Activated CD8-positive, alpha-beta T cell treated with anti-CD3 and anti-CD28 coated beads, Interleukin-2, amount 10 ng/mL, durations not matched to agents 7 days and 5 days (primary cell): ENCODE data around the gene CACNB1. TPM values are rescaled to one million over a fixed set of nuclear protein-coding genes. Genes with fewer than 3 reads are reported as not detected.
"Not testable (repeated sequence)": the region's sequence is repeated elsewhere in the genome, so short reads cannot be mapped to it uniquely, and the experiment has no call there.

Source experiments
- ATAC-seq: fragments of 150-1000 bp; cut with Tn5 transposase; one replicate; pipeline ENCODE4 v1.10.0; 2021; ENCODE audit warnings: moderate library complexity
- CTCF ChIA-PET: fragments of 350-600 bp; sonication (Branson Sonifier 250); formaldehyde crosslinking; loops from one replicate; lab custom pipeline; 2021; ENCODE audit warnings: antibody characterized with exemption; lab: Charles Lee
- POLR2A ChIA-PET: fragments of 350-600 bp; sonication (Branson Sonifier 250); formaldehyde crosslinking; loops from one replicate; lab custom pipeline; 2021; ENCODE audit warnings: antibody characterized with exemption; lab: Charles Lee
- DNase-seq: peaks from one replicate; pipeline ENCODE4 v3.0.0-alpha.2; 2020
- H3K27ac Mint-ChIP-seq: one replicate; pipeline ENCODE4 v1.8.0; 2021; ENCODE audit warnings: mild to moderate bottlenecking, mixed read lengths
- H3K27me3 Mint-ChIP-seq: one replicate; pipeline ENCODE4 v1.8.0; 2021; ENCODE audit warnings: low read depth, mixed read lengths
- H3K36me3 Mint-ChIP-seq: one replicate; pipeline ENCODE4 v1.8.0; 2021; ENCODE audit warnings: low read depth, mixed read lengths
- H3K4me1 Mint-ChIP-seq: one replicate; pipeline ENCODE4 v1.8.0; 2021; ENCODE audit warnings: low read depth, mixed read lengths
- H3K4me3 Mint-ChIP-seq: one replicate; pipeline ENCODE4 v1.8.0; 2021; ENCODE audit warnings: mild to moderate bottlenecking, mixed read lengths
- H3K9me3 Mint-ChIP-seq: one replicate; pipeline ENCODE4 v1.8.0; 2022; ENCODE audit warnings: mixed read lengths; ENCODE audit not compliant: insufficient read depth
- total RNA-seq, 2 experiments: library from RNA; stranded (reverse); gene quantifications; one replicate each; pipeline ENCODE4 v1.2.3, GENCODE V29; 2021

CACNB1 gene
- total RNA-seq, 2 experiments from 2014 or later: 22.1 to 23.2 TPM

GRCh38 chr17:39173080-39173479 lies 24.4 kb downstream of the CACNB1 start:
- H3K27ac Mint-ChIP-seq: peak overlapping the region; percentile 63

GRCh38 chr17:39171933-39172332 lies 25.5 kb downstream of the CACNB1 start:
- DNase-seq (no peak), ATAC-seq (no peak)
- Mint-ChIP-seq H3K4me3 (no peak overlapping the region), H3K9me3 (peaks cover 4% of the 10 kb centered on the region), H3K27ac (no peak overlapping the region), H3K36me3 (peaks cover 18% of the 10 kb centered on the region), H3K4me1 (peaks cover 55% of the 10 kb centered on the region), H3K27me3 (peaks cover 8% of the 10 kb centered on the region)
- CTCF ChIA-PET: interaction anchor here (0.6 to 9.8 kb wide), 6 partner anchors 7 to 189 kb away, joined by 3 to 188 read pairs (median 6); partner anchors contain the start of gene ARL5C
- POLR2A ChIA-PET: no interaction called here

More at GRCh38 chr17:39173080-39173479, 24.4 kb downstream of the CACNB1 start:
- peaks cover 4% of the 10 kb centered on the region for H3K9me3 Mint-ChIP-seq
- CTCF ChIA-PET: interaction anchor here (0.8 to 9.8 kb wide), 7 partner anchors 9 to 191 kb away, joined by 3 to 188 read pairs (median 50); partner anchors contain the start of genes ARL5C, CACNB1, PLXDC1 and RPL19
- ATAC-seq (no peak), DNase-seq (no peak)
- POLR2A ChIA-PET: interaction anchor here (0.6 to 2.3 kb wide), 5 partner anchors 8 to 146 kb away, joined by 3 to 6 read pairs (median 3); partner anchors contain the start of gene RPL19
- H3K27me3 Mint-ChIP-seq: peaks cover 8% of the 10 kb centered on the region
- H3K36me3 Mint-ChIP-seq: peaks cover 29% of the 10 kb centered on the region
- peaks cover 45% of the 10 kb centered on the region for H3K4me1 Mint-ChIP-seq
- H3K4me3 Mint-ChIP-seq: no peak overlapping the region

GRCh38 chr17:39170558-39170957 lies 26.9 kb downstream of the CACNB1 start:
- Mint-ChIP-seq H3K27ac (no peak overlapping the region), H3K27me3 (peaks cover 17% of the 10 kb centered on the region), H3K9me3 (peaks cover 4% of the 10 kb centered on the region), H3K4me1 (peaks cover 66% of the 10 kb centered on the region), H3K36me3 (peaks cover 10% of the 10 kb centered on the region), H3K4me3 (no peak overlapping the region)
- ChIA-PET POLR2A (interaction anchor here (1.6 kb wide), 1 partner anchor 29 kb away, joined by 5 read pairs; the partner anchor contains the start of gene RPL19), CTCF (interaction anchor here (0.9 to 9.0 kb wide), 4 partner anchors 18 to 187 kb away, joined by 3 to 144 read pairs (median 50); partner anchors contain the start of gene PLXDC1)
- DNase-seq (no peak), ATAC-seq (no peak)

GRCh38 chr17:39170109-39170508 lies 27.4 kb downstream of the CACNB1 start:
- ChIA-PET CTCF (interaction anchor here (0.9 to 9.0 kb wide), 4 partner anchors 17 to 187 kb away, joined by 3 to 144 read pairs (median 50); partner anchors contain the start of gene PLXDC1), POLR2A (interaction anchor here (1.6 kb wide), 1 partner anchor 30 kb away, joined by 5 read pairs; the partner anchor contains the start of gene RPL19)
- Mint-ChIP-seq H3K27ac (no peak overlapping the region), H3K4me3 (no peak overlapping the region), H3K36me3 (peaks cover 7% of the 10 kb centered on the region), H3K4me1 (peaks cover 66% of the 10 kb centered on the region), H3K27me3 (peaks cover 17% of the 10 kb centered on the region), H3K9me3 (peaks cover 4% of the 10 kb centered on the region)
- ATAC-seq (no peak), DNase-seq (no peak)

- Mint-ChIP-seq H3K27ac (no peak overlapping the region), H3K27me3 (peaks cover 17% of the 10 kb centered on the region), H3K4me3 (no peak overlapping the region), H3K4me1 (peaks cover 66% of the 10 kb centered on the region), H3K9me3 (peaks cover 4% of the 10 kb centered on the region), H3K36me3 (peaks cover 5% of the 10 kb centered on the region)
- POLR2A ChIA-PET: interaction anchor here (1.1 to 1.6 kb wide), 2 partner anchors 16 to 30 kb away, joined by 3 to 5 read pairs; partner anchors contain the start of gene RPL19
- DNase-seq: no peak
- no peak for ATAC-seq
- CTCF ChIA-PET: interaction anchor here (0.9 to 9.0 kb wide), 5 partner anchors 17 to 186 kb away, joined by 3 to 144 read pairs (median 7); partner anchors contain the start of gene PLXDC1
Observed at GRCh38 chr17:39169518-39169917, 28.0 kb downstream of the CACNB1 start.

GRCh38 chr17:39169101-39169500 lies 28.4 kb downstream of the CACNB1 start:
- POLR2A ChIA-PET: interaction anchor here (1.1 to 1.6 kb wide), 2 partner anchors 16 to 31 kb away, joined by 3 to 5 read pairs; partner anchors contain the start of gene RPL19
- peaks cover 17% of the 10 kb centered on the region for H3K27me3 Mint-ChIP-seq
- no peak overlapping the region for H3K27ac Mint-ChIP-seq
- CTCF ChIA-PET: interaction anchor here (1.1 to 9.0 kb wide), 4 partner anchors 16 to 186 kb away, joined by 3 to 144 read pairs (median 50); partner anchors contain the start of gene PLXDC1
- ATAC-seq (no peak), DNase-seq (no peak)
- H3K36me3 Mint-ChIP-seq: peaks cover 5% of the 10 kb centered on the region
- peaks cover 4% of the 10 kb centered on the region for H3K9me3 Mint-ChIP-seq
- peaks cover 67% of the 10 kb centered on the region for H3K4me1 Mint-ChIP-seq
- no peak overlapping the region for H3K4me3 Mint-ChIP-seq

GRCh38 chr17:39168503-39168902 lies 29.0 kb downstream of the CACNB1 start:
- CTCF ChIA-PET: interaction anchor here (1.1 to 9.0 kb wide), 4 partner anchors 16 to 185 kb away, joined by 3 to 144 read pairs (median 53); partner anchors contain the start of gene PLXDC1
- DNase-seq, H3K4me3 Mint-ChIP-seq, H3K36me3 Mint-ChIP-seq, ATAC-seq, H3K27ac Mint-ChIP-seq, H3K9me3 Mint-ChIP-seq, POLR2A ChIA-PET: not testable (repeated sequence)
- H3K27me3 Mint-ChIP-seq: peaks cover 17% of the 10 kb centered on the region
- peaks cover 64% of the 10 kb centered on the region for H3K4me1 Mint-ChIP-seq

- Mint-ChIP-seq H3K36me3 (peaks cover 5% of the 10 kb centered on the region), H3K4me1 (peaks cover 54% of the 10 kb centered on the region), H3K4me3 (no peak overlapping the region), H3K27me3 (peaks cover 17% of the 10 kb centered on the region), H3K27ac (no peak overlapping the region), H3K9me3 (peaks cover 4% of the 10 kb centered on the region)
- DNase-seq (peak; percentile 45), ATAC-seq (no peak)
- ChIA-PET CTCF (interaction anchor here (1.0 to 9.0 kb wide), 6 partner anchors 9 to 184 kb away, joined by 3 to 188 read pairs (median 53); partner anchors contain the start of genes PLXDC1 and RPL19), POLR2A (interaction anchor here (0.6 to 1.6 kb wide), 2 partner anchors 32 to 492 kb away, joined by 3 to 4 read pairs; partner anchors contain the start of gene RPL19)
Observed at GRCh38 chr17:39167476-39167875, 30.0 kb downstream of the CACNB1 start.

GRCh38 chr17:39166437-39167335 lies 30.8 kb downstream of the CACNB1 start:
- ChIA-PET CTCF (interaction anchor here (1.0 to 9.0 kb wide), 7 partner anchors 10 to 183 kb away, joined by 3 to 188 read pairs (median 14); partner anchors contain the start of genes PLXDC1 and RPL19), POLR2A (interaction anchor here (0.6 to 1.6 kb wide), 3 partner anchors 13 to 275 kb away, joined by 3 to 4 read pairs (median 4); partner anchors contain the start of gene RPL19)
- Mint-ChIP-seq H3K4me3 (no peak overlapping the region), H3K9me3 (peaks cover 4% of the 10 kb centered on the region), H3K27ac (no peak overlapping the region), H3K27me3 (peaks cover 17% of the 10 kb centered on the region), H3K36me3 (peaks cover 5% of the 10 kb centered on the region), H3K4me1 (peaks cover 47% of the 10 kb centered on the region)
- no peak for ATAC-seq
- no peak for DNase-seq

GRCh38 chr17:39165841-39166349 lies 31.6 kb downstream of the CACNB1 start, which contains the start of gene ARL5C:
TSS of gene ARL5C (minus strand) at chr17:39166161. CDS start at chr17:39165760, 401 bp downstream.
- Mint-ChIP-seq H3K4me3 (peak within 1 kb of the TSS; percentile 83), H3K27me3 (peaks cover 17% of the 10 kb centered on the region), H3K9me3 (peaks cover 4% of the 10 kb centered on the region), H3K36me3 (peaks cover 5% of the 10 kb centered on the region), H3K27ac (peak within 1 kb of the TSS; percentile 60), H3K4me1 (peaks cover 47% of the 10 kb centered on the region)
- DNase-seq (no peak), ATAC-seq (no peak)
- CTCF ChIA-PET: interaction anchor here (1.1 to 9.0 kb wide), 11 partner anchors 10 to 312 kb away, joined by 3 to 188 read pairs (median 14); partner anchors contain the start of genes PLXDC1 and RPL23
- POLR2A ChIA-PET: interaction anchor here (0.6 to 1.6 kb wide), 3 partner anchors 8 to 274 kb away, joined by 3 to 6 read pairs (median 4); partner anchors contain the start of gene RPL19
